OCI-LY3 (cell line): ENCODE results near the gene PDCD4.
A peak's percentile ranks its signal among the peaks of the same experiment; 100 is the strongest.

Experiments used
- H2AFZ ChIP-seq: fragments of 200-600, 300-600 bp; shearing (Covaris generic); 2 replicates; pipeline ENCODE4 v1.6.0; 2014; ENCODE audit warnings: antibody characterized with exemption, low read depth, low read length
- H3K27ac ChIP-seq: fragments of 200-600, 300-600 bp; sonication (generic); 2 replicates; pipeline ENCODE4 v1.5.1; 2014; ENCODE audit warnings: mild to moderate bottlenecking, low read length, moderate library complexity, mixed read lengths
- H3K27me3 ChIP-seq: fragments of 200-600, 300-600 bp; sonication (generic); 2 replicates; pipeline ENCODE4 v1.6.1; 2014; ENCODE audit warnings: low read depth, low read length, mixed read lengths
- H3K36me3 ChIP-seq: fragments of 200-600, 300-600 bp; sonication (generic); replicated peaks from 2 replicates; pipeline ENCODE3; 2014; ENCODE audit warnings: low read depth, low read length, mixed read lengths
- H3K4me1 ChIP-seq: fragments of 300-600, 200-600 bp; sonication (generic); 2 replicates; pipeline ENCODE4 v1.6.1; 2014; ENCODE audit warnings: low read length, mixed read lengths
- H3K4me2 ChIP-seq: fragments of 200-600, 300-600 bp; sonication (generic); 2 replicates; pipeline ENCODE4 v1.6.1; 2014; ENCODE audit warnings: low read length, mixed read lengths
- H3K4me3 ChIP-seq: fragments of 300-600, 200-600 bp; sonication (generic); 2 replicates; pipeline ENCODE4 v1.5.1; 2014; ENCODE audit warnings: antibody characterized with exemption, mild to moderate bottlenecking, low read length, moderate library complexity
- H3K79me2 ChIP-seq: fragments of 300-600, 200-600 bp; shearing (Covaris generic); 2 replicates; pipeline ENCODE4 v1.6.1; 2014; ENCODE audit warnings: mild to moderate bottlenecking, low read length, mixed read lengths
- H3K9ac ChIP-seq: fragments of 300-600, 200-600 bp; shearing (Covaris generic); 2 replicates; pipeline ENCODE4 v1.6.0; 2014; ENCODE audit warnings: mild to moderate bottlenecking, low read length, moderate library complexity
- H3K9me3 ChIP-seq: fragments of 200-600, 300-600 bp; shearing (Covaris generic); 2 replicates; pipeline ENCODE4 v1.6.1; 2014; ENCODE audit warnings: low read length, mixed read lengths; ENCODE audit not compliant: insufficient read depth
- H4K20me1 ChIP-seq: fragments of 200-600, 300-600 bp; sonication (generic); 2 replicates; pipeline ENCODE4 v1.6.1; 2016; ENCODE audit warnings: low read length, mixed read lengths; ENCODE audit not compliant: insufficient read depth
- CTCF ChIP-seq: fragments of 200-600, 300-600 bp; sonication (generic); IDR thresholded peaks from 2 replicates; pipeline ENCODE4 v1.5.1; 2014; ENCODE audit warnings: antibody characterized with exemption, low read length, low read depth
- EZH2phosphoT487 ChIP-seq: fragments of 200-600 bp; shearing (Covaris generic); IDR thresholded peaks from 2 replicates; pipeline ENCODE4 v1.6.1; 2018; ENCODE audit warnings: antibody characterized with exemption, mixed run types, low read depth

Gene PDCD4

GRCh38 chr10:110824660-110825059 lies 47.1 kb upstream of the PDCD4 start:
- Histone ChIP-seq H3K4me1 (peaks cover 41% of the 10 kb centered on the region), H3K4me2 (peak overlapping the region; percentile 45; the same call in 1 of the 2 replicates), H3K4me3 (no peak overlapping the region), H3K36me3 (no peaks in the 10 kb centered on the region), H3K9ac (no peak overlapping the region), H3K27me3 (peaks cover 5% of the 10 kb centered on the region; the same call in 1 of the 2 replicates), H3K9me3 (no peaks in the 10 kb centered on the region), H4K20me1 (no peaks in the 10 kb centered on the region), H3K27ac (no peak overlapping the region), H3K79me2 (no peaks in the 10 kb centered on the region), H2AFZ (no peak overlapping the region)
- no peak for TF ChIP-seq EZH2phosphoT487
- TF ChIP-seq CTCF: no peak

DNA sequence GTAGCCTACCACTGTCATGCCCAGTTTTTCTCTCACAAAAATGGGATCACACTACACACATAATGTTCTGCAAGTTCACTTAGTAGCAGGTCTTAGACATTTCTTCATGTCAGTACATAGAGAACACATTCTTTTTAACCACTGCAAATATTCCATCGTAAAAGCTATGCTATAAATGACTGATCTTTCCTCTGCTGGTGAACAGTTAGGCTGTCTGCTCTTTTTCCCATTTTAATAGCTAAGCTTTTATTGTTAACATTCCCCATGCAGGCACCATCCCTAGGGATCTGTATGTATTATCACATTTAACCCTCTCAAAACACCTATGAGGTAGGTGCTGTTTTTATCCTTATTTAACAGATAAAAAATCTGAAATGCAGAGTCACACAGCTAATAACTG lies 46.2 kb upstream of the PDCD4 start:
- H3K4me1 ChIP-seq: peaks cover 50% of the 10 kb centered on the region
- TF ChIP-seq EZH2phosphoT487 (no peak), CTCF (no peak)

GRCh38 chr10:110827410-110827809 lies 44.3 kb upstream of the PDCD4 start:
- H3K4me3 ChIP-seq: no peak overlapping the region
- no peaks in the 10 kb centered on the region for H3K9me3 ChIP-seq
- H2AFZ ChIP-seq: no peak overlapping the region
- no peaks in the 10 kb centered on the region for H4K20me1 ChIP-seq
- no peaks in the 10 kb centered on the region for H3K36me3 ChIP-seq
- peaks cover 5% of the 10 kb centered on the region; the same call in 1 of the 2 replicates for H3K27me3 ChIP-seq
- H3K4me2 ChIP-seq: no peak overlapping the region
- no peak overlapping the region for H3K9ac ChIP-seq
- H3K4me1 ChIP-seq: peaks cover 59% of the 10 kb centered on the region
- TF ChIP-seq EZH2phosphoT487 (no peak), CTCF (no peak)
- no peak overlapping the region for H3K27ac ChIP-seq
- no peaks in the 10 kb centered on the region for H3K79me2 ChIP-seq

More for the DNA sequence above, 46.2 kb upstream of the PDCD4 start:
- Histone ChIP-seq H3K27me3 (peaks cover 5% of the 10 kb centered on the region; the same call in 1 of the 2 replicates), H2AFZ (no peak overlapping the region), H3K36me3 (no peaks in the 10 kb centered on the region), H4K20me1 (no peaks in the 10 kb centered on the region), H3K79me2 (no peaks in the 10 kb centered on the region), H3K9ac (no peak overlapping the region), H3K4me3 (no peak overlapping the region), H3K27ac (no peak overlapping the region), H3K9me3 (no peaks in the 10 kb centered on the region), H3K4me2 (no peak overlapping the region)

DNA sequence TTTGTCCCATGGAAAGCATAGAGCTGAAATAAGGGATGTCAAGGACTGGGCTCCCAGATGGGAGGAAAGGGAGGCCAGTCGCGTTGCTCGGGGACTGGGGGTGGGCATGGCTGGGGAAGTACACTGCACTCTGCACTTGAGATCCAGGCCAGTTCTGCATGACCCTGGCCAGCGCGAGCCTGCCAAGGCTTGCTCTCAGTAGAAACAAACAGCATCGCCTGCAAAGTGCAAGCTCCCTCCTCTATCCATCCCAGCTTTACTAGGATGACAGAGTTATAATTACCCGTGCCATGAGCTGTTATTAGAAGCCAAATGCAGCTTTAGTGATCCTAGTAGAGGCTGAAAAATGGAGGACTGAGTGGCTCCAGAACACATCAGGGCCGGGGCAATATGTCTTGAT lies 43.9 kb upstream of the PDCD4 start:
- H3K79me2 ChIP-seq: no peaks in the 10 kb centered on the region
- TF ChIP-seq CTCF (no peak), EZH2phosphoT487 (no peak)
- H3K4me1 ChIP-seq: peaks cover 54% of the 10 kb centered on the region
- H3K4me2 ChIP-seq: no peak overlapping the region
- no peaks in the 10 kb centered on the region for H4K20me1 ChIP-seq
- peaks cover 5% of the 10 kb centered on the region; the same call in 1 of the 2 replicates for H3K27me3 ChIP-seq
- no peak overlapping the region for H2AFZ ChIP-seq
- H3K27ac ChIP-seq: no peak overlapping the region
- H3K36me3 ChIP-seq: no peaks in the 10 kb centered on the region
- H3K9ac ChIP-seq: no peak overlapping the region
- no peak overlapping the region for H3K4me3 ChIP-seq
- no peaks in the 10 kb centered on the region for H3K9me3 ChIP-seq
